WTC11 (cell line): ENCODE results near the gene PLEKHM3. TPM values are rescaled to one million over a fixed set of nuclear protein-coding genes. Genes with fewer than 3 reads are reported as not detected.

Experiments
- ATF2 ChIP-seq: sonication (generic); formaldehyde crosslinking; IDR thresholded peaks from 2 replicates; pipeline ENCODE4 v1.8.1; 2022; ENCODE audit warnings: low read depth, missing genetic modification reagents, borderline replicate concordance
- CBFB ChIP-seq: sonication (generic); formaldehyde crosslinking; IDR thresholded peaks from 2 replicates; pipeline ENCODE4 v1.8.1; 2022; ENCODE audit warnings: mild to moderate bottlenecking, low read depth, missing genetic modification reagents
- E2F1 ChIP-seq: sonication (generic); formaldehyde crosslinking; IDR thresholded peaks from 2 replicates; pipeline ENCODE4 v1.8.0; 2022; ENCODE audit warnings: mild to moderate bottlenecking, missing genetic modification reagents
- FOXJ3 ChIP-seq: sonication (generic); formaldehyde crosslinking; IDR thresholded peaks from 2 replicates; pipeline ENCODE4 v1.9.0; 2021; ENCODE audit warnings: missing genetic modification reagents, mild to moderate bottlenecking, borderline replicate concordance
- GABPB1 ChIP-seq: sonication (generic); formaldehyde crosslinking; IDR thresholded peaks from 2 replicates; pipeline ENCODE4 v1.8.1; 2023; ENCODE audit warnings: mild to moderate bottlenecking, missing genetic modification reagents
- GRHL2 ChIP-seq: fragments of 250-450 bp; sonication (Bioruptor Pico); IDR thresholded peaks from 2 replicates; pipeline ENCODE4 v1.8.0; 2022; ENCODE audit warnings: mild to moderate bottlenecking, moderate library complexity; ENCODE audit not compliant: insufficient replicate concordance, severe bottlenecking
- IRF1 ChIP-seq: sonication (generic); formaldehyde crosslinking; IDR thresholded peaks from 2 replicates; pipeline ENCODE4 v1.8.0; 2023; ENCODE audit warnings: missing genetic modification reagents
- MLX ChIP-seq: sonication (generic); formaldehyde crosslinking; IDR thresholded peaks from 2 replicates; pipeline ENCODE4 v1.8.1; 2023; ENCODE audit warnings: mild to moderate bottlenecking, missing genetic modification reagents, moderate library complexity
- MXD4 ChIP-seq: fragments of 250-450 bp; sonication (Bioruptor Pico); IDR thresholded peaks from 2 replicates; pipeline ENCODE4 v1.8.0; 2021; ENCODE audit warnings: mild to moderate bottlenecking, moderate library complexity, borderline replicate concordance
- MYBL2 ChIP-seq: sonication (generic); formaldehyde crosslinking; IDR thresholded peaks from 2 replicates; pipeline ENCODE4 v1.8.1; 2023; ENCODE audit warnings: mild to moderate bottlenecking, moderate library complexity, missing genetic modification reagents
- PREB ChIP-seq: sonication (generic); formaldehyde crosslinking; IDR thresholded peaks from 2 replicates; pipeline ENCODE4 v1.8.1; 2022; ENCODE audit warnings: mild to moderate bottlenecking, missing genetic modification reagents, moderate library complexity, borderline replicate concordance
- SMAD3 ChIP-seq: sonication (generic); formaldehyde crosslinking; IDR thresholded peaks from 2 replicates; pipeline ENCODE4 v1.8.0; 2022; ENCODE audit warnings: missing genetic modification reagents, mild to moderate bottlenecking, borderline replicate concordance
- STAT6 ChIP-seq: sonication (generic); formaldehyde crosslinking; conservative IDR thresholded peaks from 2 replicates; pipeline ENCODE4 v1.8.1; 2023; ENCODE audit warnings: mild to moderate bottlenecking, low read depth, missing genetic modification reagents, moderate library complexity
- TEAD4 ChIP-seq: sonication (generic); formaldehyde crosslinking; IDR thresholded peaks from 2 replicates; pipeline ENCODE4 v1.8.0; 2022; ENCODE audit warnings: mild to moderate bottlenecking, missing genetic modification reagents
- USF1 ChIP-seq: sonication (generic); formaldehyde crosslinking; IDR thresholded peaks from 2 replicates; pipeline ENCODE4 v1.8.0; 2022; ENCODE audit warnings: mild to moderate bottlenecking, missing genetic modification reagents
- ZBTB21 ChIP-seq: sonication (generic); formaldehyde crosslinking; IDR thresholded peaks from 2 replicates; pipeline ENCODE4 v1.8.1; 2023; ENCODE audit warnings: mild to moderate bottlenecking, missing genetic modification reagents, borderline replicate concordance
- ZNF138 ChIP-seq: sonication (generic); formaldehyde crosslinking; conservative IDR thresholded peaks from 2 replicates; pipeline ENCODE4 v1.8.1; 2022; ENCODE audit warnings: mild to moderate bottlenecking, moderate library complexity, missing genetic modification reagents
- ZNF232 ChIP-seq: sonication (generic); formaldehyde crosslinking; IDR thresholded peaks from 2 replicates; pipeline ENCODE4 v1.8.0; 2022; ENCODE audit warnings: mild to moderate bottlenecking, missing genetic modification reagents
- ZNF281 ChIP-seq: sonication (generic); formaldehyde crosslinking; IDR thresholded peaks from 2 replicates; pipeline ENCODE4 v1.8.0; 2023; ENCODE audit warnings: mild to moderate bottlenecking, missing genetic modification reagents
- ZNF532 ChIP-seq: fragments of 250-450 bp; sonication (Bioruptor Pico); IDR thresholded peaks from 2 replicates; pipeline ENCODE4 v1.9.0; 2021; ENCODE audit warnings: mild to moderate bottlenecking, borderline replicate concordance
- total RNA-seq: library from RNA; stranded (reverse); gene quantifications from 3 replicates; pipeline ENCODE4 v1.2.3, GENCODE V29; 2021

The PLEKHM3 gene
- total RNA-seq, 1 experiment from 2014 or later: 5.8 TPM

- peak; percentile 89 for TF ChIP-seq PREB (CRISPR knock-in tag)
- peak; percentile 67; the same call in 1 of the 2 replicates for TF ChIP-seq IRF1 (CRISPR knock-in tag)
- TF ChIP-seq ZNF232 (CRISPR knock-in tag): peak; percentile 56; the same call in 1 of the 2 replicates
- peak; percentile 49 for TF ChIP-seq ZNF281
- 0 out of 2 replicates have a peak, but pooled peaks have one; percentile 72 for TF ChIP-seq STAT6 (CRISPR knock-in tag)
- TF ChIP-seq GRHL2 (CRISPR knock-in tag): no peak
- peak; percentile 95; the same call in 1 of the 2 replicates for TF ChIP-seq CBFB (CRISPR knock-in tag)
- peak; percentile 82 for TF ChIP-seq ZNF138 (CRISPR knock-in tag)
- TF ChIP-seq SMAD3 (CRISPR knock-in tag): peak; percentile 38; the same call in 1 of the 2 replicates
- TF ChIP-seq GABPB1: peak; percentile 91
- TF ChIP-seq MYBL2 (CRISPR knock-in tag): peak; percentile 74; the same call in 1 of the 2 replicates
- TF ChIP-seq FOXJ3 (CRISPR knock-in tag): no peak
- no peak for TF ChIP-seq MXD4
- no peak for TF ChIP-seq MLX
- TF ChIP-seq ATF2 (CRISPR knock-in tag): no peak
- 0 out of 2 replicates have a peak, but pooled peaks have one; percentile 29 for TF ChIP-seq E2F1
- TF ChIP-seq TEAD4 (CRISPR knock-in tag): no peak
- TF ChIP-seq ZBTB21 (CRISPR knock-in tag): peak; percentile 92
- 0 out of 2 replicates have a peak, but pooled peaks have one; percentile 35 for TF ChIP-seq USF1
- TF ChIP-seq ZNF532: no peak
Measured at GRCh38 chr2:208025037-208025813, at the start of gene PLEKHM3 (continued).
